Sigmoid colon (tissue), 4 donors: Measurements from ENCODE around the gene NLRP5.

Experiments
- CTCF ChIP-seq, 4 experiments: fragments of 450-650 bp in 3 of 4; fragments of 200-600 bp in 1 of 4; IDR thresholded peaks; one replicate each; pipeline ENCODE4 v1.5.1; 2016 to 2019; ENCODE audit warnings: antibody characterized with exemption in 4 of 4, mild to moderate bottlenecking in 3 of 4, moderate library complexity in 2 of 4
- POLR2A ChIP-seq, 2 donors: fragments of 450-650 bp; IDR thresholded peaks; one replicate each; pipeline ENCODE4 v1.6.1; 2016; ENCODE audit warnings: antibody characterized with exemption in 2 of 2, mild to moderate bottlenecking in 2 of 2, moderate library complexity in 2 of 2
- POLR2AphosphoS5 ChIP-seq, 4 donors: sonication (generic); formaldehyde crosslinking; IDR thresholded peaks; one replicate each; pipeline ENCODE4 v1.6.1; 2017; ENCODE audit warnings: antibody characterized with exemption in 4 of 4

DNA sequence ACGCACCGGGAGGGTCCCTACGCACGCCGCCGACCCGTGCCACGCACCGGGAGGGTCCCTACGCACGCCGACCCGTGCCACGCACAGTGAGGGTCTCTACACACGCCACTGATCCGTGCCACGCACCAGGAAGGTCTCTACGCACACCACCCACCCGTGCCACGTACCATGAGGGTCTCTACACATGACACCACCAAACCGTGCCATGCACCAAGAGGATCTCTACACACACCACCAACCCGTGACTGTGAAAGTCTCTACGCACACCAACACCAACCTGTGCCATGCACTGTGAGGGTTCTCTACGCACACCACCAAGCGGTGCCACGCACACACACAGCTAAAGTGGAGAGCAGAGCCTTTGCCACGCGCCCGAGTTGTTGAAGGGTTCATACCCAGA, 117.8 kb downstream of the NLRP5 start:
- no peak for TF ChIP-seq CTCF (IDR thresholded peaks at IDR 0.05)
- TF ChIP-seq POLR2A (IDR thresholded peaks at IDR 0.05), result no peak
- no peak for TF ChIP-seq POLR2AphosphoS5 (IDR thresholded peaks at IDR 0.05)
